Natural killer cell (primary cell): ENCODE results near the gene CCDC89. TPM values are rescaled to one million over a fixed set of nuclear protein-coding genes. Genes with fewer than 3 reads are reported as not detected.
A peak's percentile ranks its signal among the peaks of the same experiment; 100 is the strongest.

ENCODE experiments used
- ATAC-seq, 3 donors: fragments of 150-1000 bp in 2 of 3; fragments of 200-7000 bp in 1 of 3; cut with Tn5 transposase; 1 replicate in 1 of 3; 2 replicates in 2 of 3; pipeline ENCODE4 v1.10.0; 2021; ENCODE audit warnings: mild to moderate bottlenecking in 2 of 3, moderate library complexity in 2 of 3
- DNase-seq, 2 donors: peaks; one replicate each; pipeline versions ENCODE4 v3.0.0 to v3.0.0-alpha.2; 2013 to 2021; ENCODE audit warnings: mixed read lengths in 1 of 2
- H3K27ac ChIP-seq: one replicate; pipeline ENCODE4 v1.5.1; 2013; ENCODE audit warnings: mild to moderate bottlenecking, low read length
- H3K27me3 ChIP-seq: one replicate; pipeline ENCODE4 v1.6.1; 2013; ENCODE audit warnings: low read length; ENCODE audit not compliant: control insufficient read depth, insufficient read depth
- H3K36me3 ChIP-seq: one replicate; pipeline ENCODE4 v1.6.1; 2013; ENCODE audit warnings: low read length; ENCODE audit not compliant: control insufficient read depth, insufficient read depth
- H3K4me1 ChIP-seq: one replicate; pipeline ENCODE4 v1.6.1; 2013; ENCODE audit warnings: low read length; ENCODE audit not compliant: control insufficient read depth, insufficient read depth
- H3K4me3 ChIP-seq: one replicate; pipeline ENCODE4 v1.5.1; 2013; ENCODE audit warnings: low read length
- H3K9me3 ChIP-seq: one replicate; pipeline ENCODE4 v1.6.1; 2013; ENCODE audit warnings: low read length; ENCODE audit not compliant: control insufficient read depth, insufficient read depth
- H3K27ac Mint-ChIP-seq, 2 donors: one replicate each; pipeline ENCODE4 v1.8.0; 2022; ENCODE audit warnings: mild to moderate bottlenecking in 2 of 2, mixed read lengths in 2 of 2, moderate library complexity in 1 of 2
- H3K27me3 Mint-ChIP-seq, 2 donors: one replicate each; pipeline ENCODE4 v1.8.0; 2022; ENCODE audit warnings: low read depth in 2 of 2, mixed read lengths in 2 of 2
- H3K36me3 Mint-ChIP-seq: one replicate; pipeline ENCODE4 v1.8.0; 2022; ENCODE audit warnings: mixed read lengths
- H3K4me1 Mint-ChIP-seq, 2 donors: one replicate each; pipeline ENCODE4 v1.8.0; 2022; ENCODE audit warnings: mixed read lengths in 2 of 2
- H3K4me3 Mint-ChIP-seq: one replicate; pipeline ENCODE4 v1.8.0; 2022; ENCODE audit warnings: mild to moderate bottlenecking, moderate library complexity, mixed read lengths
- H3K9me3 Mint-ChIP-seq, 2 donors: one replicate each; pipeline ENCODE4 v1.8.0; 2022; ENCODE audit warnings: mixed read lengths in 2 of 2
- WGBS: methylation state at CpG from one replicate; pipeline ENCODE4 v1.1.7; 2013; ENCODE audit warnings: missing lambda C conversion rate; ENCODE audit not compliant: insufficient coverage; 5-methylcytosine and 5-hydroxymethylcytosine counted together
- intact Hi-C: fragments of 100-400 bp; cut with micrococcal nuclease; formaldehyde crosslinking; loops from one replicate; pipeline ENCODE4 v1.14.2; 2022
- total RNA-seq, 4 donors: library from RNA; stranded (reverse); fragments of 120-200 nt in 1 of 4; gene quantifications; one replicate each; pipeline versions ENCODE4 v1.2.3 to v1.2.4, GENCODE V29; 2013 to 2022
- TF ChIP-seq, protein P1 (sequence below): fragments of 200-600 bp; IDR thresholded peaks from one replicate; pipeline ENCODE4 v1.8.0; 2022; ENCODE audit warnings: antibody characterized with exemption

Gene CCDC89
- total RNA-seq, 3 donors from 2014 or later (not counting 1 experiment from before 2014, with no cell fraction given) = 0.25 to 0.31 (median 0.25) TPM

DNA sequence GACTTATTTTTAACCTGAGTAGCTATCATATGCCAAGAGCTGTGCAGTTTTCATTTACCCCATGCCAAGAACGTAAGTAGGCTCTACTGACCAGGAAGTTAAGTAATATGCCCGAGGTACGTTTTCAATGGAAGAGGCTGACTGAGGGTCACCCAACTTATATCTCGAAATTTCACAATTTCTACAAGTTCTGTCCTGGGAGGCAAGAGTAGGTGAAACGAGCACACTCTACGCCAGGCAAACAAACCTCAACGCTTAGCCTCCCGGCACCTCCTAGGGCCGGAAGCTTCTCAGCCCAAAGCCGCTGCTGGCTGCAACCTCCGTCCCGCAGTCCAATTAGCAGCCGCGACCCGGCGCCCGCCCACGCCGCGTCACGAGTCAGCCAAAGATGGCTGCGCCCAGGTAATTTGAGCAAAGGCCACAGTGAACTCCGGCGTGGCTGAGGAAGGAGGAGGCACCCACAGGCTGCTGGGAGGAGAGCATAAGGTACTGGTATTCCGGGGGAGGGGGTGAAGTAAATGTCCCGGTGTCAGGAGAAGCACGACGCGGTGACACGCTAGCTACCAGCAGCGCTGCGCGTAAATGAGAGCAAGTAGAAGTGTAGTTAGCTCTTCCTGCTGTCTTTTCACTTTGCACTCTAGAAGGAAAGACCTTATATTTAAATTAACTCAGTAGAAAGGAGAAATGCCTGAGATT lies 38.2 kb downstream of the CCDC89 start, which contains the start of gene TMEM126A:
TMEM126A (plus strand) TSS at position 364 of the 696 bp plus-strand sequence. CDS start 2,289 bp downstream, outside the sequence.
- Histone ChIP-seq H3K9me3 (no peaks in the 10 kb centered on the region), H3K4me1 (peaks cover 8% of the 10 kb centered on the region), H3K36me3 (peaks cover 2% of the 10 kb centered on the region), H3K27me3 (peaks cover 10% of the 10 kb centered on the region), H3K27ac (peak within 1 kb of the TSS; percentile 68), H3K4me3 (peak within 1 kb of the TSS; percentile 79)
- ATAC-seq (peak; percentile 99 to 100 (median 99)), DNase-seq (peak; percentile 86 to 94)
- no peaks in the 10 kb centered on the region for H3K9me3 Mint-ChIP-seq
- no peaks in the 10 kb centered on the region for H3K36me3 Mint-ChIP-seq
- H3K27ac Mint-ChIP-seq = peak within 1 kb of the TSS; percentile 94 to 98
- intact Hi-C loops = loop anchor here (1.0 to 5.0 kb wide), 4 partner anchors 17 to 165 kb away; partner anchors contain the start of genes SYTL2 and TMEM126B
- peaks cover 27 to 28% of the 10 kb centered on the region in 2 donors for H3K4me1 Mint-ChIP-seq
- H3K4me3 Mint-ChIP-seq = peak within 1 kb of the TSS; percentile 100
- TF ChIP-seq, protein P1, sequence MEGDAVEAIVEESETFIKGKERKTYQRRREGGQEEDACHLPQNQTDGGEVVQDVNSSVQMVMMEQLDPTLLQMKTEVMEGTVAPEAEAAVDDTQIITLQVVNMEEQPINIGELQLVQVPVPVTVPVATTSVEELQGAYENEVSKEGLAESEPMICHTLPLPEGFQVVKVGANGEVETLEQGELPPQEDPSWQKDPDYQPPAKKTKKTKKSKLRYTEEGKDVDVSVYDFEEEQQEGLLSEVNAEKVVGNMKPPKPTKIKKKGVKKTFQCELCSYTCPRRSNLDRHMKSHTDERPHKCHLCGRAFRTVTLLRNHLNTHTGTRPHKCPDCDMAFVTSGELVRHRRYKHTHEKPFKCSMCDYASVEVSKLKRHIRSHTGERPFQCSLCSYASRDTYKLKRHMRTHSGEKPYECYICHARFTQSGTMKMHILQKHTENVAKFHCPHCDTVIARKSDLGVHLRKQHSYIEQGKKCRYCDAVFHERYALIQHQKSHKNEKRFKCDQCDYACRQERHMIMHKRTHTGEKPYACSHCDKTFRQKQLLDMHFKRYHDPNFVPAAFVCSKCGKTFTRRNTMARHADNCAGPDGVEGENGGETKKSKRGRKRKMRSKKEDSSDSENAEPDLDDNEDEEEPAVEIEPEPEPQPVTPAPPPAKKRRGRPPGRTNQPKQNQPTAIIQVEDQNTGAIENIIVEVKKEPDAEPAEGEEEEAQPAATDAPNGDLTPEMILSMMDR = no peak
- H3K27me3 Mint-ChIP-seq = peaks cover 25 to 31% of the 10 kb centered on the region in 2 donors
- WGBS = under 1% methylated on average over 33 of the region's 33 CpGs

GRCh38 chr11:85647078-85647477 lies 38.9 kb downstream of the CCDC89 start:
- peak overlapping the region; percentile 68 for H3K27ac ChIP-seq
- ATAC-seq = no peak

DNA sequence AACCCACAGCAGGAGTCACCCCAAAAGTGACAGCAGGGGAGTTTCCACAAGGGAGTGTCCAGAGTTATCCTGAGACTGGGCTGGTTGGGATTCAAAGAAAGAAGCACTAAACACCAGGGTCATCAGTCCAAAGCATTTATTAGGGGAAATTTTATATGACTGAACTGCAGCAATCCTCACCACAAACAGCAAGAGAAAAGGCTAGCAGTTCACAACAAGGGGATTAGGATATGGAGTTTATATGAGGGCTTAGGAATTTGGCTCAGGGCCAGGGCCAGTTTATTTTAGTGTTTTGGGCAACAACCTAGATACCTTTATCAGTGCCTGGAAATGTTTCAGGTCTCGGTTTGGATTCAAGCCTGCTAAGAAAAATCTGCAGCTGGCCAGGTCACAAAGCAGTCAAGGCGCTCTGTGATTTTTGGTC lies 42.8 kb downstream of the CCDC89 start:
- WGBS = 83% methylated on average over 2 of the region's 2 CpGs
- ATAC-seq (no peak), DNase-seq (no peak)
- H3K4me1 ChIP-seq = peaks cover 5% of the 10 kb centered on the region
- H3K4me3 Mint-ChIP-seq = no peak overlapping the region
- H3K27me3 Mint-ChIP-seq = peaks cover 30 to 42% of the 10 kb centered on the region in 2 donors
- H3K4me1 Mint-ChIP-seq = peaks cover 14% of the 10 kb centered on the region in 2 donors
- H3K36me3 Mint-ChIP-seq = no peaks in the 10 kb centered on the region
- H3K4me3 ChIP-seq = no peak overlapping the region
- H3K9me3 ChIP-seq = no peaks in the 10 kb centered on the region
- TF ChIP-seq, protein P1 = no peak
- H3K9me3 Mint-ChIP-seq = no peaks in the 10 kb centered on the region
- H3K36me3 ChIP-seq = no peaks in the 10 kb centered on the region
- no peak overlapping the region for H3K27ac ChIP-seq
- peaks cover 10% of the 10 kb centered on the region for H3K27me3 ChIP-seq
- intact Hi-C loops = no loop called here
- no peak overlapping the region for H3K27ac Mint-ChIP-seq

More at GRCh38 chr11:85647078-85647477, 38.9 kb downstream of the CCDC89 start:
- H3K36me3 Mint-ChIP-seq = no peaks in the 10 kb centered on the region
- H3K27me3 Mint-ChIP-seq = peaks cover 28 to 37% of the 10 kb centered on the region in 2 donors
- WGBS = 35% methylated on average over 2 of the region's 2 CpGs
- H3K27ac Mint-ChIP-seq = peak overlapping the region; percentile 94 to 98
- Histone ChIP-seq H3K4me3 (peak overlapping the region; percentile 79), H3K36me3 (no peaks in the 10 kb centered on the region), H3K27me3 (peaks cover 10% of the 10 kb centered on the region), H3K9me3 (no peaks in the 10 kb centered on the region), H3K4me1 (peaks cover 8% of the 10 kb centered on the region)
- TF ChIP-seq, protein P1 = no peak
- H3K4me1 Mint-ChIP-seq = peaks cover 20 to 22% of the 10 kb centered on the region in 2 donors
- peak overlapping the region; percentile 100 for H3K4me3 Mint-ChIP-seq
- DNase-seq = peak in 1 of 2 donors; percentile 14
- no peaks in the 10 kb centered on the region for H3K9me3 Mint-ChIP-seq
- intact Hi-C loops = loop anchor here (1.0 to 5.0 kb wide), 4 partner anchors 17 to 165 kb away; partner anchors contain the start of genes SYTL2 and TMEM126B
